ENCODE data around the gene TAS2R10.

- TF ChIP-seq, protein P1, sequence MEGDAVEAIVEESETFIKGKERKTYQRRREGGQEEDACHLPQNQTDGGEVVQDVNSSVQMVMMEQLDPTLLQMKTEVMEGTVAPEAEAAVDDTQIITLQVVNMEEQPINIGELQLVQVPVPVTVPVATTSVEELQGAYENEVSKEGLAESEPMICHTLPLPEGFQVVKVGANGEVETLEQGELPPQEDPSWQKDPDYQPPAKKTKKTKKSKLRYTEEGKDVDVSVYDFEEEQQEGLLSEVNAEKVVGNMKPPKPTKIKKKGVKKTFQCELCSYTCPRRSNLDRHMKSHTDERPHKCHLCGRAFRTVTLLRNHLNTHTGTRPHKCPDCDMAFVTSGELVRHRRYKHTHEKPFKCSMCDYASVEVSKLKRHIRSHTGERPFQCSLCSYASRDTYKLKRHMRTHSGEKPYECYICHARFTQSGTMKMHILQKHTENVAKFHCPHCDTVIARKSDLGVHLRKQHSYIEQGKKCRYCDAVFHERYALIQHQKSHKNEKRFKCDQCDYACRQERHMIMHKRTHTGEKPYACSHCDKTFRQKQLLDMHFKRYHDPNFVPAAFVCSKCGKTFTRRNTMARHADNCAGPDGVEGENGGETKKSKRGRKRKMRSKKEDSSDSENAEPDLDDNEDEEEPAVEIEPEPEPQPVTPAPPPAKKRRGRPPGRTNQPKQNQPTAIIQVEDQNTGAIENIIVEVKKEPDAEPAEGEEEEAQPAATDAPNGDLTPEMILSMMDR (IDR thresholded peaks at IDR 0.05): no peak
- TF ChIP-seq EZH2 (IDR thresholded peaks at IDR 0.05; ENCODE audit: borderline replicate concordance, insufficient read depth, low read depth, low read length, poor library complexity, severe bottlenecking): no peak
Measured at GRCh38 chr12:10794222-10794621, 31.9 kb downstream of the TAS2R10 start.

Data from B cell (primary cell).